GM23248 (cell line): ENCODE data around the gene ADIPOR2.

Source experiments
- EZH2 ChIP-seq: fragments of 200-600 bp; sonication (generic); IDR thresholded peaks from 2 replicates; pipeline ENCODE4 v1.6.1; 2018; ENCODE audit warnings: antibody characterized with exemption, mild to moderate bottlenecking; ENCODE audit not compliant: insufficient read depth, poor library complexity, severe bottlenecking
- EZH2phosphoT487 ChIP-seq: fragments of 200-600 bp; sonication (generic); IDR thresholded peaks from 2 replicates; pipeline ENCODE4 v1.6.1; 2018; ENCODE audit warnings: antibody characterized with exemption, moderate library complexity, mild to moderate bottlenecking, low read depth; ENCODE audit not compliant: insufficient read depth

GRCh38 chr12:1761857-1762256, 71.0 kb downstream of the ADIPOR2 start:
- TF ChIP-seq EZH2: no peak
- TF ChIP-seq EZH2phosphoT487: no peak
